MM.1S (cell line): ENCODE measurements around the gene ATG4C.

ENCODE experiments used
- DNase-seq: peaks from one replicate; pipeline ENCODE4 v3.0.0-alpha.2; 2015
- H2AFZ ChIP-seq: fragments of 300-600 bp; sonication (generic); 2 replicates; pipeline ENCODE4 v1.6.0; 2016; ENCODE audit warnings: antibody characterized with exemption, low read length
- H3F3A ChIP-seq: fragments of 300-600 bp; sonication (generic); 2 replicates; pipeline ENCODE4 v1.6.1; 2016; ENCODE audit warnings: mild to moderate bottlenecking, antibody characterized with exemption, low read length, moderate library complexity, mixed read lengths; ENCODE audit not compliant: insufficient read depth
- H3K27ac ChIP-seq: fragments of 300-600 bp; sonication (generic); 2 replicates; pipeline ENCODE4 v1.5.1; 2016; ENCODE audit warnings: mild to moderate bottlenecking, low read length
- H3K27me3 ChIP-seq: fragments of 300-600 bp; sonication (generic); replicated peaks from 2 replicates; pipeline ENCODE4 v1.6.0; 2016; ENCODE audit warnings: low read length; ENCODE audit not compliant: insufficient read depth
- H3K36me3 ChIP-seq: fragments of 300-600 bp; sonication (generic); replicated peaks from 2 replicates; pipeline ENCODE4 v1.6.1; 2016; ENCODE audit warnings: mild to moderate bottlenecking, low read length, mixed read lengths; ENCODE audit not compliant: insufficient read depth
- H3K4me1 ChIP-seq: fragments of 300-600 bp; sonication (generic); 2 replicates; pipeline ENCODE4 v1.6.1; 2016; ENCODE audit warnings: low read length, mixed read lengths
- H3K4me2 ChIP-seq: fragments of 300-600 bp; sonication (generic); 2 replicates; pipeline ENCODE4 v1.6.0; 2016; ENCODE audit warnings: low read depth, low read length
- H3K4me3 ChIP-seq: fragments of 300-600 bp; sonication (generic); 2 replicates; pipeline ENCODE4 v1.5.1; 2016; ENCODE audit warnings: low read length, mixed read lengths
- H3K79me2 ChIP-seq: fragments of 300-600 bp; sonication (generic); 2 replicates; pipeline ENCODE4 v1.6.1; 2016; ENCODE audit warnings: mixed run types, low read length, mixed read lengths
- H3K9ac ChIP-seq: fragments of 300-600 bp; sonication (generic); 2 replicates; pipeline ENCODE4 v1.6.1; 2016; ENCODE audit warnings: low read length, mixed read lengths
- H3K9me2 ChIP-seq: fragments of 300-600 bp; sonication (generic); replicated peaks from 2 replicates; pipeline ENCODE4 v1.6.1; 2016; ENCODE audit warnings: mild to moderate bottlenecking, low read length, mixed read lengths; ENCODE audit not compliant: insufficient read depth
- H3K9me3 ChIP-seq: fragments of 300-600 bp; sonication (generic); replicated peaks from 2 replicates; pipeline ENCODE4 v1.6.1; 2016; ENCODE audit warnings: mild to moderate bottlenecking, low read length, mixed read lengths; ENCODE audit not compliant: insufficient read depth
- H4K20me1 ChIP-seq: fragments of 300-600 bp; sonication (generic); 2 replicates; pipeline ENCODE4 v1.6.1; 2016; ENCODE audit warnings: mild to moderate bottlenecking, low read length, moderate library complexity, mixed read lengths; ENCODE audit not compliant: insufficient read depth
- CTCF ChIP-seq: fragments of 300-600 bp; sonication (generic); IDR thresholded peaks from 2 replicates; pipeline ENCODE4 v1.5.1; 2016; ENCODE audit warnings: antibody characterized with exemption, low read length, mixed read lengths
- EZH2 ChIP-seq: fragments of 300-600 bp; sonication (generic); optimal IDR thresholded peaks from 2 replicates; pipeline ENCODE3; 2017; ENCODE audit warnings: low read depth, mild to moderate bottlenecking, antibody characterized with exemption, low read length, mixed read lengths
- EZH2phosphoT487 ChIP-seq: fragments of 300-600 bp; sonication (generic); IDR thresholded peaks from 2 replicates; pipeline ENCODE4 v1.6.1; 2018; ENCODE audit warnings: antibody characterized with exemption, low read length

Gene ATG4C

DNA sequence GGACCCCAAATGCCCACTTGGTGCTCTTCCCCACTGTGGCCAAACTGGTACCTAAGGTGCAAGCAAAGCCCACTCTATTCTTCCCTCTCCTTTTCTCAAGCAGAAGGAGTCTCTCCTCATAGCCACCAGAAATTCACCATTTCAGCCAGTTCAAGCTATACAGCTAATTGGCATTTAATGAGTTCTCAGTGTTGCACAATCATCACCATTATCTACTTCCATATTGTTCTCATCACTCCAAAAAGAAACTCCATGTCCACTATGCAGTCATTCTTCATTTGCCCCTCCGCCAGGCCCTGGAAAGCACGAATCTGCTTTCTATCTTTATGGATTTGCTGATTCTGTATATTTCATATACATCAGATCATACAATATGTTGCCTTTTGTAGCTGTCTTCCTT, 9.9 kb upstream of the ATG4C start:
- no peaks in the 10 kb centered on the region for H3K79me2 ChIP-seq
- H3K9ac ChIP-seq: no peak overlapping the region
- no peak for DNase-seq
- H3K27ac ChIP-seq: no peak overlapping the region
- H3K9me2 ChIP-seq: no peaks in the 10 kb centered on the region
- no peaks in the 10 kb centered on the region for H3K27me3 ChIP-seq
- TF ChIP-seq CTCF: no peak
- TF ChIP-seq EZH2: no peak
- no peak for TF ChIP-seq EZH2phosphoT487
- H3K4me3 ChIP-seq: no peak overlapping the region
- no peaks in the 10 kb centered on the region for H3K36me3 ChIP-seq
- H3F3A ChIP-seq: no peaks in the 10 kb centered on the region
- H2AFZ ChIP-seq: no peak overlapping the region
- H3K9me3 ChIP-seq: no peaks in the 10 kb centered on the region
- H3K4me2 ChIP-seq: no peak overlapping the region
- H3K4me1 ChIP-seq: no peaks in the 10 kb centered on the region
- H4K20me1 ChIP-seq: no peaks in the 10 kb centered on the region

DNA sequence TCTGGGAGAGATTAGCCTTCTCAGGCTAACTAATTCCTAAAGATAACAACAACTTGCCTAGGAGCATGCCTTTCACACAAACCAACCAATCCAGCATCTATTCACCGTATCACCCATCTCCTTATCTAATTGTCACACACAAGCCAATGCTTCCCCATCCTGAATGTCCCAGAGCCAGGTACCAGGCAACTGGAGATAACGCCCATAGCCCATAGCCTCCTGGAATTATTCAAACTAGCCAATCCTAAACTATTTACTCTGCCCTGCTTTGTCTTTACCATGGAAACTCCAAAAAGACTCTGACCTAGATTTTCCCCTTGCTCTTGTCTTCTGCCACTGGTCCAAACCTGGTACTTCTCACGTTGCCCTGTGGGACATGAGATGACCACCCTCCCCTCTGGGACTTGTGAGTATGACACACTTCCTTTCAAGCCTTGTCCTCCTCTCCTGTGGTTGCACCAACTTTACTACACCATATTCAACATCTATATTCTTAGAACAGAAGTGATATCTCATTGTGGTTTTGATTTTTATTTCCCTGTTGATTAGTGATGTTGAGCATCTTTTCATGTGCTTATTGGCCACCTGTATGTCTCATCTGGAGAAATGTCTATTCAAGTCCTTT, 8.8 kb upstream of the ATG4C start:
- H3K79me2 ChIP-seq: no peaks in the 10 kb centered on the region
- H3K4me1 ChIP-seq: no peaks in the 10 kb centered on the region
- no peak overlapping the region for H3K4me3 ChIP-seq
- no peaks in the 10 kb centered on the region for H3F3A ChIP-seq
- H3K9ac ChIP-seq: no peak overlapping the region
- no peak overlapping the region for H3K27ac ChIP-seq
- no peaks in the 10 kb centered on the region for H3K36me3 ChIP-seq
- H3K4me2 ChIP-seq: no peak overlapping the region
- no peak for DNase-seq
- no peaks in the 10 kb centered on the region for H4K20me1 ChIP-seq
- H3K27me3 ChIP-seq: no peaks in the 10 kb centered on the region
- H3K9me3 ChIP-seq: no peaks in the 10 kb centered on the region
- no peak for TF ChIP-seq CTCF
- no peak for TF ChIP-seq EZH2
- TF ChIP-seq EZH2phosphoT487: no peak
- H2AFZ ChIP-seq: no peak overlapping the region
- no peaks in the 10 kb centered on the region for H3K9me2 ChIP-seq

GRCh38 chr1:62778208-62778607, 5.7 kb upstream of the ATG4C start:
- no peaks in the 10 kb centered on the region for H3K79me2 ChIP-seq
- H3K4me2 ChIP-seq: no peak overlapping the region
- DNase-seq: no peak
- no peaks in the 10 kb centered on the region for H4K20me1 ChIP-seq
- no peaks in the 10 kb centered on the region for H3K36me3 ChIP-seq
- TF ChIP-seq EZH2phosphoT487 (no peak), CTCF (no peak), EZH2 (no peak)
- H3K9ac ChIP-seq: no peak overlapping the region
- no peak overlapping the region for H3K4me3 ChIP-seq
- no peaks in the 10 kb centered on the region for H3K27me3 ChIP-seq
- H3F3A ChIP-seq: 0 out of 2 replicates have a peak, but pooled peaks cover 6% of the 10 kb centered on the region
- no peaks in the 10 kb centered on the region for H3K9me3 ChIP-seq
- no peak overlapping the region for H2AFZ ChIP-seq
- no peak overlapping the region for H3K27ac ChIP-seq
- H3K4me1 ChIP-seq: no peaks in the 10 kb centered on the region
- H3K9me2 ChIP-seq: no peaks in the 10 kb centered on the region
